Islet of Langerhans (tissue), 1 donor: ENCODE measurements around the gene CHST8.
A peak's percentile ranks its signal among the peaks of the same experiment; 100 is the strongest.

ENCODE experiments used
- FAIRE-seq: peaks from one replicate; lab custom pipeline; 2011; peaks lifted over from hg19 to GRCh38; lab: Jason Lieb, UNC

The CHST8 gene

DNA sequence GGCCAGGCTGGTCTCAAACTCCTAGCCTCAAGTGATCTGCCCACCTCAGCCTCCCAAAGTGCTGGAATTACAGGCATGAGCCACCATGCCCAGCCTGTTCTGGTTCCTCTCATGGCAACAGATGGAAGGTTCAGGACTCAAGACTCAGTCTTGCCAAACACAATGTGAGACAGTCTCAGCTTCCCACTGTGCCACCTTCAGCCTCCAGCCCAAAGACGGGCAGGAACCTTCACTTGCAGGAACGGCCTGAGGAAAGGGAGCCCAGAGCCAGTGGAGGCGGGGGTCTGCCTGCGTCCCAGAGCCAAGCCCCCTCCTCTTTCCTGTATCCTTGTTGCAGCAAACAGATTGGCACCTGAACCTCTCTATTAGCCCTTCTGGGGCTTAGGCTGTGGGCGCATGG lies 2.9 kb upstream of the CHST8 start:
- no peak for FAIRE-seq

DNA sequence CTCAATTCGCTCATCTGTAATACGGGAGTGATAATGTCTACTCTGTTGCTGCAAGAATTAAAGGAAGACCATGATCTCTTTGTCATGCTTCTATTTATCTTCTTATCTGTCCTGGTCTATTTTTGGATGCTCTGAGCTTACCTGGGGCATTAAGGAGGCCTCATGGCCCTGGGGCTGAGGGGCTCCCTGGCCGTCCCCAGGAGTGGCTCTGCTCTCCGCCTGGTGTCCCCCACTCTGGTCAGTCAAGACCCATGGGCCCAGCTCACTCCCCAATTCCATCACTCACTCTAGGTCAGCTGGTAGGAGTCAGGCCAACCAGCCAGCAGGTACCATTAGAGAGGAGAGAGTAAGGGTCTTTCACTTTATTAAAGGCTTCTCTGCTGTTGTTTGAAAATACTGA lies 1.1 kb upstream of the CHST8 start:
- FAIRE-seq: no peak

DNA sequence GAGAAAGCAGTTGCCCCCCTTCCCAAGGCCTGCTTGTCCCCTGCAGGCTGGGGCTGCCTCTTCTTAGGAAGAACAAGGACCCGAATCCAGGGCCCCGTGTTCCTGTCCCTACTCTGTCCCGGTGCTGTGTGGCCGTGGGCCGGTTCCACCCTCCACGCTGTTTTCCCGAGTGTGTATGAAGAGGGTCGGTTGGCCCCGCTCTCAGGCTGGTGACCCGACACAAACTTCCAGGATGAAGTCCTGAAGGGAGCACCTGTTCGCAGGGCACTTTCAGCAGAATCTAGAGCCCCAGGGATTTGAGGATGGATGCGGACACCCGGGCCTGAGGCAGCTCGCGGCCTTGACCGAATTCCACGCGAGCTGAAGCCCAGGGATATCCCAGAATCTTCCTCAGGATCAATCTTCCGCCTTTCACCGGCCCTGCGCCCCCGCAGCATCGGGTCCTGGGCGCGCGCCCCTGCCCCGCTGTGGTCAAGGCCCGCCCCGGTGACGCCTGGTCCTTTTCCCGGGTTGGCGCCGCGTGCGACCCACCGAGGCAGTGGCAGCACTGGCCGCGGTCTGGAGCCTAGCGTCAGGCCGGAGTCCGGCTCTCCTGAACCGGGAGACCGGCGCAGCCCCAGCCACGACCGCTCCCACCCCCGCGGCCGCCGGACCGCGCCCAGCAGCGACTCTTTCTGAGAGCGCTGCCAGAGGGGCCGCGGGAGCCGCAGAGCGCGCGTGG lies 528 bp upstream of the CHST8 start:
- no peak for FAIRE-seq

DNA sequence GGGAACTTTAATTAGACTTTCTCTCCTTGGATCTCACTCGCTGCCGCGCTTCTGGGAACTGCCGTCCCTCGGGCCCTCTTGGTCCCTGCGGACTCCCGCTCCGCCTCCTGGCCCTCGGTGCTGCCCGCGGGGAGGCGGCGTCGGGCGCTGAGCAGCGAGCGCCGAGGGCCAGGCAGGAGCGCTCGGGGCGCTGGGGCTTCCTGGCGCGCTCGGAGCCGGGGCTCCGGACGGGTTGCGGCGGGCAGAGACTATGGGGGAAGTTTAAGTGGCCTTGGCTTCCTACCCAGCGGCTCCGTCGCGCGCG lies 704 bp downstream of the CHST8 start:
- FAIRE-seq: no peak

- no peak for FAIRE-seq
Observed at GRCh38 chr19:33622809-33623511, 1.2 kb downstream of the CHST8 start.

GRCh38 chr19:33624586-33624985 lies 2.8 kb downstream of the CHST8 start:
- no peak for FAIRE-seq

- FAIRE-seq: no peak
Observed at GRCh38 chr19:33627526-33627925, 5.8 kb downstream of the CHST8 start.

DNA sequence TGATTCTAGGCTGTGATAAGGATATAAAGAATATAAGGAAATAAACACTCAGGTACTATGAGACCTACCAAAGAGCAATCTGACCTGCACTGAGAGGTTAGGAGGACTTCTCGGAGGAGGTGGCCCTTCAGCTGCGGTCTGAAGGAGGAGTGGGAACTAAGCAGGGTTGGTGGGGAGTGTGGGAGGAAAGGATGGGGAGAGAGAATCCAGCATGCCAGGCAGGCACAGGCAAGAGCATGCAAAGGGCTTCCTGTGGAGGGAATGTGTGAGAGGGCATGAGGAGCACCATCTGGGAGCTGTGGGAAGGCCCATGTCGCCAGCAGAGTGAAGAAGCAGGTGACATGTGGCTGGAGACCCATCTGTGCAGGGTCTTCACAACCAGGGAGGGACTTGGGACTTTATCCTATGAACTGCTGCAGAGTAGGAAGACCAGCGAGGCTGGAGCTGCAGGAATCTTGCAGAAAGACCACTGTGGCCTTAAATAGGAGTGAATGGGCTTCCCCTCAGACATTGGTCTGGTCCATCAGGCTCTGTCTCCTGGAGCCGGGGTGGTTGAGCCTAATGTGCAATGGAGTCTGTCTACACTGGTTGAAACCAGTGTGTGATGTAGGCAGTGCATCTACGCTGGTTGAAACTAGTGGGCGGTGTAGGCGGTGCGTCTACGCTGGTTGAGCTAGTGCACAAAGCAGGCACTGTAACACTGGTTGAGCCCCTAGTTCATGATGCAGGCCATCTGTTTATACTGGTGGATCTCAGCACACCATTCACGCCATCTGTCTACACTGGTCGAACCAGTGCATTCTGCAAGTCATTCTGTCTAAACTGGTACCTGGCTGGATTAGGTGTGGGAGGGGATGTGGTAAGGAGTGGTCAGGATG lies 6.4 kb downstream of the CHST8 start:
- FAIRE-seq: no peak

DNA sequence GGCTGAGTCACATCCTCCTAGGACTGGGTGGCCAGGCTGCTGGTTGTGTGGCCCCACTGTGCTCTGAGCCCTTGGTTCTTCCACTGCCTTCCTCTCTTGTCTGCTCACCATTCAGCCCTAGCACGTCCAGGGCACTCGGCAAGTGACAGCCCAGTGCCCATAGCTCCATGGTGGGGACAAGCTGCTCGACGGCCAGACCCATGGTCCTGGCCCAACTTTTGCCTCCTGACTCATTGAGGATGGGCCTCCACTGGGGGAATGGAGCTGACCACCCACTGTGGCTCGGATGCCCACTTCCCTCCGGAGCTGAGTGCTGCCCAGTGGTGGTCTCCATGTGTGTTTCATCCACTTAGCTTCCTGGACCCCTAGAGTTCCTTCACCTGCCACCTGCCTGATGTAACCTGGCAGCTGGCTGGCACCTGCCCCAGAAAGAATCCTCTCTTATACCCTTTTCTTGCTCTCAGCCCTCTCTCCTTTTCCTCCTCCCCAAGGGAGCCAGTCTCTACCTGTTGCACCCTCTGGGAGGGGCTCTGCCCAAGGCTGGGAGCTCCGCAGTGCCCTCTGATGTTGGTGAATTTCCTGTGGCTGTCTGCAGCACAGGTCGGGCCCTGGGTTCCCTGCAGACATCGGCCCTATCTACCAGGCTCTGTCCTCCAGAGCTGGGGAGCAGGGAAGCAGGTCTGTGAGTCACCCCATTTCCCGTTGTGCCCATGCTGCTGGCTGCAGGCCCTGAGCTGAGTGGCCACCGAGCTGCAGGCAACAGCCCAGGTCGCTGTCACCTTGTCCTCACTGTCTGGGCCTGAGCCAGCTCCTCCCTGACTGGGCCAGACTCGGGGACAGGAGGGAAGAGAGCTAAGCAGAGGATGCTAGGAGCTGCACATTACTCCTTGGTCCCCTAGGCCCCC lies 7.4 kb downstream of the CHST8 start:
- FAIRE-seq: no peak

DNA sequence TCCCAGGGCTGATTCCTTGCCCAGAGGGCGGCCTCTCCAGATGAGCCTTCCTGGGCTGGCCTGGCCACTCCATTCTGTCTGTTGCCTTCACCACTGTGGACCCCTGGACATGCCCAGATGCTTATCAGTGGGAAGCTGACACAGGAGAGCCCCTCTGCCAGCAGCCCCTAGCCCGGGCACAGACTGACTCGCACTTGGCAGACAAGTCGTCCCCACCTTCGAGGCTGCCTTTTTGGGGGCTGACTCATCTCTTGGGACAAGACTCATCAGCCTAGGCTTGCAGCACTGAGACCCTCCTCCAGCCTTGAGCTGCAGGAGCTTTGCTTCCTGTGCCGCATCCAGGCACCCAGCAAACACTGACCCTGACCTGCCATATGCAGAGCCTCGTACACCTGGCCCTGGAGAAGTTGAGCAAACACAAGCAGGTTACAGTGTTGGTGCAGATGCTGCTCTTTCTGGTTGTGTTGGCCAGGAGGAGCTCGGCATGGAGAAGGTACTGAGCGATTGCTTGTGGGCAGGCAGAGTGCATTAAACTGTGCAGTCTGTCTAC lies 8.1 kb downstream of the CHST8 start:
- no peak for FAIRE-seq

- no peak for FAIRE-seq
Observed at GRCh38 chr19:33630880-33631608, 9.3 kb downstream of the CHST8 start.

DNA sequence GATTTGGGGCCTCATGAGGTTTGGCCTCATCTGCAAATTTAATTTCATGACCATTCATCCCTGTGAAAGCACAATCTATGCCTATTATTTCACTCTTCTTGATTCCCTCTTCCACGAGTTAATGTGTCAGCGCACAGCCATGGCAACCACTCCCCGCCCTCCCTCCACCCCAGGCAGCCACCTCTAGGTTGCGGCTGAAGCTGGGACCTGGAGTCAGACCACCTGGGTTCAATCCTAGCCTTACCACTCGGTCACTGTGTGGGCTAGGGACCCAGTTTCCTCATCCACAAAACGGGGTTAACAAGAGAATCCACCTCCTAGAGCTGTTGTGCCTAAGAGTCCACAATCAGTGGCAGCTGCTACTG lies 9.8 kb downstream of the CHST8 start:
- FAIRE-seq: no peak

- no peak for FAIRE-seq
Observed at GRCh38 chr19:33634361-33635091, 12.8 kb downstream of the CHST8 start.

DNA sequence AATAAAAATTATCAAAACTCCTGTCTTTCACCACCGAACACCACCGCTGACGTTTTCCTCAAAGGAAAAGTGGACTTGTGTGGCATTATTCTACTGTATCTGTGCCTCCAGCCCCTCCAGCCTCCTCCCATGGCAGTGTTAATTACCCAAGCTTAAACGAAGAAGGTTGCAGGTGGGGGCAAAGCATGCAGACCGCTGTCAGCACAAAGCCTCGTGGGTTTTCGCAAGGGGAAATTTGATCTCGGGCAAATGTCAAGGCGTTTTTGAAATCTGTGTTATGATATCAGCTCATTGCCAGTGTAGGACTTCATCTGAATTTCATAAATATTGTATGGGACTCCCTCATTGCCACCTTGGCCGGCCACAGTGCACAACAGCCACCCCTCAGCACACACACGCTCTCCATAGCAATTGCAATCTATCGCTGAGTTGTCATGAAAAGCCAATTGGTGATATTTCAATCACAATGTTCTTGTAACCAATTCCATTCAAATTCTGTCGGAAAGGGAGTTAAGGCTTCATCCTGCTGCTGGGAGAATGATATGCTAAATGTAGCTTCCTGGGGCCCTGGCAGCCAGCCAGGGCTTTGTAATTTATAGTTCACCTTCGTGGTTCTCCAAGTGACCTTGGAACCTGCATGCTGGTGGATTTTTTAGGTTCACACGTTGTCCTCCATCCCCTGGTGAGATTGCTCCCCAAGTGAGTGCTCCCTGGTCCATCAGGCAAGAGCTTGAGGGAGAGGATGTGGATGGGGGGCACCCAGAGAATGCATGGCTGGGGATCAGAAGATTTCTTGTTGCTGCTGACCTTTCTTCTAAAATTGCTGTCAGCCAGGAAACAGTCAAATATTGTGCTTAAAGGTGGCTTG lies 16.6 kb downstream of the CHST8 start:
- no peak for FAIRE-seq

- FAIRE-seq: peak; percentile 82
Observed at GRCh38 chr19:33639035-33639681, 17.4 kb downstream of the CHST8 start.

- FAIRE-seq: no peak
Observed at GRCh38 chr19:33640773-33641172, 19.0 kb downstream of the CHST8 start.

GRCh38 chr19:33641261-33641660 lies 19.5 kb downstream of the CHST8 start:
- FAIRE-seq: no peak

GRCh38 chr19:33641956-33642498 lies 20.3 kb downstream of the CHST8 start:
- FAIRE-seq: no peak
